Peyer's patch (tissue), 4 donors: ENCODE results near the gene FAM200C.

Experiments
- CTCF ChIP-seq, 6 experiments: fragments of 450-650 bp in 4 of 6; fragments of 200-600 bp in 2 of 6; sonication (generic) in 1 of 6; IDR thresholded peaks; one replicate each; pipeline ENCODE4 v1.5.1; 2017 to 2019; ENCODE audit warnings: antibody characterized with exemption in 6 of 6, mild to moderate bottlenecking in 3 of 6, moderate library complexity in 1 of 6
- POLR2A ChIP-seq, 2 donors: fragments of 450-650 bp; IDR thresholded peaks; one replicate each; pipeline ENCODE4 v1.5.1; 2017; ENCODE audit warnings: antibody characterized with exemption in 2 of 2, mild to moderate bottlenecking in 2 of 2, moderate library complexity in 2 of 2

DNA sequence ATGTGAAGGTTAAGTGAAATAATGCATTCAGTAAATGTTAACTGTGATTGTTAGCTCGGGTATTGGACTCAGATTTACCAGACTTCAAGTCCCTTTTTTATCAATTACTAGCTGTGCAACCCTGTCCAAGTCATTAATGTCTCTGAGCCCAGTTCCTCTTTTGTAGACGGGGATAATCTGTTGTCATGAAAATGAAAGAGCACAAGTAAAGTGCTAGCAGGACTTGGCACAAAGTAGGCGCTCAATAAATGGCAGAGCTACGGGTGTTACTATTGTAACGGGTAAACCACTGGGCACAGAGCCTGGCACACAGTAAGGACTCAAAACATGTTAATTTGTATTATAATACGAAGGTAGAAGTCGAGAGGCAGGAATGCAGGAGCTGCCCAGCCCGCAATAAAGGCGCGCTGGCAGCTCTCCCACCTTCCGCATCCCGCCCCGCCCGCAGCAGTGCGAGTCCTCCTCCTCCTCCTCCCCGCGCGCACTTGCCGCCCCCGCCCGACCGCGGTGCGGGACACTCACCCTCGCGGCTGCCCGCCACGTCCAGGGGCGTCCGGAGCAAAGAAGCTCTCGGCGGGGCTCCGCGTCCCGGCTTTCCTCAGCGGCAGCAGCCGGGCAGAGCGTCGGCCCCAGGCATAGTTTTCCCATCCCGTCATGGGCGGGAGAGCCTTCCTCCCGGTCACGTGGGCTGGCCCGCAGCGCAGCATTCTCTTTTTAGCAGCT, 29.7 kb downstream of the FAM200C start, which contains the start of gene C1QTNF2:
- TF ChIP-seq CTCF (IDR thresholded peaks at IDR 0.05) (no peak), POLR2A (IDR thresholded peaks at IDR 0.05) (no peak)
